NCI-H1694 (cell line): ENCODE data around the gene SCARF1.
"Not testable (repeated sequence)": the region's sequence is repeated elsewhere in the genome, so short reads cannot be mapped to it uniquely, and the experiment has no call there.

ENCODE experiments used
- DNase-seq: peaks from one replicate; lab custom pipeline; 2025; lab: John Stamatoyannopoulos, UW

Gene SCARF1

DNA sequence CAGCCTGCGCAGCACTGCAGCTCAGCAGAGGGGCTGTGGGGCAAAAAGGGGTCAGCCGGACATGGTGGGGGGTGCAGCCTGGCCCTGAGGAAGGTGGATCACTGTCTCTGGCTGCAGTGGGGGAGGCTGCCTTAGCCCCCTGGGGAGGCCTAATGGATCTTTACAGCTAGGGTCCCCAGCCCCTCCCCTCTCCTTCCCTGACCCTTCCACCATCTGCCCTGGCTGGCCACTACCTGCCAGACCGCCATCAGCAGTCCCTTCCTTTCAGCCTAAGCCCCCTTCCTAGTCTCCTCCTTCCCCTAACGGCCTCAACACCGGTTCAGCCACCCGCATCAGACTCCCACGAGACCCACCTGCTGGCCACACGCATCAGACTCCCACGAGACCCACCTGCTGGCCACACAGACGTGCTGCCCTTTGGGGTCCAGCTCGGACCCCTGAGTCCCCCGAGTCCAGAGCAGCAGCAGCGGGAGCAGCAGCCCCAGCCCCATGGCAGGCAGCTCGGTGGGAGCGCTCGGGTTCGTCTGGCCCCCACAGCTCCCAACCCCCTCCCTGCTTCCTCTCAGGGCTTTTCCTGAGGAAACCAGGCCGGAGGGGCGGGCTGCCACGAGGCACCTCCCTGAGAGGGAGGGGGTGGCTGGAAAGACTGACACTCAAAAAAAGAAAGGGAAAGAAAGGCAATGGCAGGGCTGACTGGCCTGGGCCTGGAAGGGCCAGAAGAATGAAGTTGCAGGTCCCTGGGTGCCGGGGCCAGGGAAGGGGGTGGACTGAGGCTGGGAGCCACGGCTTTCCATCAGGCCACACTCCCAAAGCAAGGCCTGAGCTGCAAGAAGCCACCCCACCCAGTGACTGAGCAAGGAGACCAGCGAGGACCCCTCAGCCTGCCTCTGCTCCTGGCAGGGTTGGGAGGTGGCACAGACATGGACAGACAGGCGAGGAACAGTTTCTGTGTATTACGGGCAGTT is at the start of gene SCARF1:
Gene SCARF1, minus strand, starts transcription at position 526 of the 965 bp plus-strand sequence. Its CDS starts 35 bp downstream, at position 491.
- DNase-seq: no peak

- no peak for DNase-seq
Observed at GRCh38 chr17:1693339-1693738, 47.8 kb upstream of the SCARF1 start.

- DNase-seq: no peak
Observed at GRCh38 chr17:1690544-1691221, 45.2 kb upstream of the SCARF1 start.

GRCh38 chr17:1688405-1688804 is 42.9 kb upstream of the SCARF1 start:
- DNase-seq: not testable (repeated sequence)

- no peak for DNase-seq
Observed at GRCh38 chr17:1686086-1686485, 40.6 kb upstream of the SCARF1 start.

GRCh38 chr17:1684378-1685189 is 39.1 kb upstream of the SCARF1 start, which contains the start of gene PRPF8:
PRPF8 (minus strand) TSS chr17:1684867; CDS start chr17:1684571, 296 bp downstream.
- DNase-seq: peak; percentile 99

DNA sequence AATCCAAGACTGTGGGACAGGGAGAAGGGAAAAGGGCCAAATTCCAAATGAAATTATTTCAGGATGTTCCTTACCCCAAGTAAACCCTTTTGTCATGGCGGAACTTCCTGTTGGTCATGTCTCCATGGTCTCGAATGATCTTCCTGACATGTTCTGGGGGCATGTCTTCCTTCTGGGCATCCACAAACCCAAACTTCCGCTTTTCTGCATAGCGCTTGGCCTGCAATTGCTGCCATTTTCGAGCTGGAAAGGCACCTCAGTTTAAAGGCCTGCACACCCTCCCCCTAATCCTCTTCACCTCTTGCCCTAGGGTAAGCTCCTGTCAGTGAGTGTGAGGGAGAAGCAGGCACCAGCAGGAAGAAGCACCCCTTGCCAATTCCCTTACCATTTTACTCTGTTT is 37.9 kb upstream of the SCARF1 start:
- no peak for DNase-seq

DNA sequence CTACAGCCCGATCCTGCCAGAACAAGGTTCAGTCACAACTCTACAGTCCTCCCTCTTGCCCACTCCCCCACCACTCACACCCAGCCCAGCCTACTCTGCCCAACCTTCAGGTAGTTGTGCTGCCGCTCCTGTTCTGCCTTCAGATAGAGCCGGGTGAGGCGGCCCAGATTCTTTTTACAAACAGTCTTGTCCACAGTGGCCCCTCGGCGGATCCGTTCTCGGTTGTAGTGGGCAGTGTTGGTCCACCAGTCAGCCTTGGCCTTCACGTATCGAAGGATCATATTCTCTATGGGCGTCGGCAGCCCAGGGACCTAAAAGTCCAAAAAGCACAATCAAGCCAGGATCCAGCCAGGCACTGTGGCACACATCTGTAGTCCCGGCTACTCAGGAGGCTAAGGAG is 30.9 kb upstream of the SCARF1 start:
- DNase-seq: no peak

- DNase-seq: no peak
Observed at GRCh38 chr17:1673041-1673785, 27.7 kb upstream of the SCARF1 start.

GRCh38 chr17:1663934-1664333 is 18.4 kb upstream of the SCARF1 start:
- DNase-seq: not testable (repeated sequence)

DNA sequence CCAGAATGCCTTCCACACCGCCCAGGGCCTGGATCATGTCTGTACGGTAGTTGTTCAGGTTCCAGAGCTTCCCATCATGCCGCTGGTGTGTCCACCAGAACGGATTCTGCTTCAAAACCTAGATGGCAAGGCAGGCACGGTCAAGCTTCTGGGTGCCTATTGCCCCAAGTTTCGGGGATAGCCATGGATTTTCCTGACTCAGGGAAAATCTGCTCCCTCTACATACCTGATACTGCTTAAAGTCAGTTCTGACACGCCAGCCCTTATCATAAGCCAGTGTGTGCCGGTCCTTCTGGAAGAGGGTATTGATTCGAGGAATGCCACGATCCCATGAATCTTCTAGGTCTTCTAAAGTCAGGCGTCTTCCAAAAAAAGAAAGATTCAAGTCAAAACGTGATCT is 15.5 kb upstream of the SCARF1 start:
- no peak for DNase-seq

DNA sequence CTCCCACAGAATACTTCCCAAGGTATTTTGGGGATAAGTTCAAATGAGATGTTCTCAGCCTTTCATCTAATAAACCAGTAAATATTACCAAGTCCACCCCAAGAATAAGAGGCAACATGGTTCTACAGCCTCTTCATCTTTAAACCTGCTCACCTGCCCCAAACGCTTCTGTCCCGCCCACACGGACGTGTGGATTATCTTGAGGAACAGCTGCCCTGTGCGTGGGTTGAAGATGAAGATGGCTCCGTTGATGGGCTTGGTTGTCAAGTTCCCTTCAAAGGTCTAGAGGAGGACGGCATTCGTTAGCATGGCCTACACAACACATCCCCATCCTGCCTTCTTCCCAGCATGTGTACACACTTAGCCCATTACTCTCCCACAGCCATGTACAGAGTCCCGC is 12.6 kb upstream of the SCARF1 start:
- DNase-seq: no peak

DNA sequence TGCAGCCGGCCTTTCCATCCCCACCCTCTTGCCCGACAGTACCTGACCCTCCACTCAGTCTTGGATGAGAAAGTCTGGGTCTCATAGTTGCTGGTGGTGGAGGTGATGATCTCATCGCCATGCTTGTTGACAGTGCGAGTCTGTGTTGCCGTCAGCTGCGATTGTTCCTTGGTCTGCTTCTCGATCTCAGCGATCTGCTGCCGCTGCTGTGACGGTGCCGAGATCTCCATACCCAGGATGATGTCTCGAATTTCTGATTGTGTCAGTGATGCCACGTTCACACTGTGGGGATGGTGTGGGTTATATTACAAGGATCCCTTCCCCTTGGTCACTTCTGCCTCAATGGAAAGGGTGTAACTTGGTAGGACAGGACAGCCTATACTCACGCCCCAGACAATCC is 8.2 kb upstream of the SCARF1 start:
- DNase-seq: no peak

DNA sequence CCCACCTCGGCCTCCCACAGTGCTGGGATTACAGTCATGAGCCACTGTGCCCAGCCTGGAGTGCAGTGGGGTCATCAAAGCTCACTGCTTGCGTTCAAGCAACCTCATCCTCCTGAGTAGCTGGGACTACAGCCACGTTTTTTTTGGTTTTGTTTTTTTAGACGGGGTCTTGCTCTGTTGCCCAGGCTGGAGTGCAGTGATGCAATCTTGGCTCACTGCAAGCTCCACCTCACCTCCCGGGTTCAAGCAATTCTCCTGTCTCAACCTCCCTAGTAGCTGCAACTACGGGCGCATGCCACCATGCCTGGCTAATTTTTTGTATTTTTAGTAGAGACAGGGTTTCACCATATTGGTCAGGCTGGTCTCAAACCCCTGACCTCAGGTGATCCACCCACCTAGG is 7.3 kb upstream of the SCARF1 start:
- DNase-seq: not testable (repeated sequence)

DNA sequence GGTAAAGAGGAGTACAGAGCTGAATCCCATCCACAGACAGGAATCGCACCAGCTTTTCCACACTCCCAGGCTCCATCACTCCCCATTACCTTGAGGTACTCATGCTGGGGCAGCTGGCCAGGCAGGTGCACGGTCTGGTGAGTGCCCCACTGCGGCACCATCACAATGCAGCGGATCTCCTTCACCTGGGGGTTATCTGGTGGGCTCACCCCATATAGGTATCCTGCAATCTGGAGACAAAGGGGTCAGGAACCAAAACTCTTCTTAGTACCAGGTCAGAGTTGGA is 6.0 kb upstream of the SCARF1 start:
- DNase-seq: no peak

- no peak for DNase-seq
Observed at GRCh38 chr17:1650731-1651558, 5.4 kb upstream of the SCARF1 start.

DNA sequence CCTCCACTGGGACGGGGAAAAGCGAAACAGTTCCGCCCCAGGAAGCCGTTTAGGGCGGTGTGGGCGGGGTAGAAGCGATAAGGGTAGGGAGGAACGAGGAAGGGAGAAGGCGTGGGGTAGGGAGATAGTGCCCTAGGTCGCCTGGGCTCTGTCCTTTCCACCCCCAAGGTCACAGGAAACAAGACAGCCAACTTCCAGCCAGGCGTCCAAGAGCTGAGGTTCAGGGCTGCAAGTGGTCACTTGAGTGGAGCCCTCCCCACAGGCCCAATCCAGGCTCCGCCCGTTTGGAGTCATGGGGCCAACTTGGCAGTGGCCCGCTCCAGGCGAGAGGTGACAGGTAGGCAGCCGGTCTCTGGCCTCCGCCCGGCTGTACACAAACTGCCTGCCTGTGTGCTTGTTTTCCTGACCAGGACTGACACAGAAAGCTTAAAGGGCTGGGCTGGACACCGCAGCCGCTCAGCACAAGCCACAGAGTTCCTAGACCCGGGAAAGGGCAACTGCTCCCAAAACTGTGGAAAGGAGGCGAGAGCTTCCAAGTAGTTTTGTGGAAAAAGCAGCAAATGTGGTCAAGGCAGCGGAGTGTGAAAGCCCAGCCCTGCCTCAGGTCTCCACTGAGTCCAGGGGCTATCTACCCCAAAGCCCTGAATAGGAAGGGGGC is 4.4 kb upstream of the SCARF1 start, which contains the start of gene RILP:
Gene RILP, minus strand, starts transcription at position 23 of the 658 bp plus-strand sequence. CDS start 62 bp downstream, outside the sequence.
- no peak for DNase-seq

- DNase-seq: peak; percentile 78
Observed at GRCh38 chr17:1648963-1649843, 3.7 kb upstream of the SCARF1 start.
